BLaER1 treated with 17β-estradiol and CSF1 and Interleukin-3, amounts not matched to agents 10 nM and 100 nM (cell line): Measurements from ENCODE around the gene IGLL5.

Experiments used
- H3K27ac ChIP-seq, 11 experiments: shearing (Covaris generic); formaldehyde crosslinking; 2 replicates each; pipeline ENCODE4 v1.8.1; 2022
- H3K27me3 ChIP-seq, 11 experiments: shearing (Covaris generic); formaldehyde crosslinking; 2 replicates each; pipeline ENCODE4 v1.8.1; 2022
- H3K36me3 ChIP-seq, 11 experiments: shearing (Covaris generic); formaldehyde crosslinking; 2 replicates each; pipeline ENCODE4 v1.8.1; 2022
- H3K4me1 ChIP-seq, 10 experiments: shearing (Covaris generic); formaldehyde crosslinking; 2 replicates each; pipeline ENCODE4 v1.8.1; 2022
- H3K4me2 ChIP-seq, 11 experiments: shearing (Covaris generic); formaldehyde crosslinking; 2 replicates each; pipeline ENCODE4 v1.8.1; 2022
- H3K4me3 ChIP-seq, 10 experiments: shearing (Covaris generic); formaldehyde crosslinking; 2 replicates each; pipeline ENCODE4 v1.8.1; 2022
- H3K9ac ChIP-seq, 11 experiments: shearing (Covaris generic); formaldehyde crosslinking; 2 replicates each; pipeline ENCODE4 v1.8.1; 2022
- H3K9me3 ChIP-seq, 11 experiments: shearing (Covaris generic); formaldehyde crosslinking; replicated peaks in 1 of 11; 2 replicates each; pipeline ENCODE4 v1.8.1; 2022
- H4K20me1 ChIP-seq, 11 experiments: shearing (Covaris generic); formaldehyde crosslinking; 2 replicates each; pipeline ENCODE4 v1.8.1; 2022
- Cebpa-rat ChIP-seq, 11 experiments: shearing (Covaris generic); IDR thresholded peaks; 2 replicates each; pipeline ENCODE4 v1.8.1; 2022

IGLL5 gene

GRCh38 chr22:22879675-22880155 lies 7.9 kb upstream of the IGLL5 start:
- H3K9me3 ChIP-seq, result peaks cover 1 to 3% (median 2%) of the 10 kb centered on the region in 11 experiments; a peak in 20 of 22 replicates
- no peak for TF ChIP-seq Cebpa-rat (IDR thresholded peaks at IDR 0.05)
- 0 out of 22 replicates have a peak, but pooled peaks cover 0 to 6% (median 0%) of the 10 kb centered on the region in 11 experiments for H4K20me1 ChIP-seq
- H3K27ac ChIP-seq, result peak overlapping the region in 3 of 11 experiments; percentile 9 to 91 (median 18); a peak in 3 of 22 replicates
- 0 out of 22 replicates have a peak overlapping the region, but pooled peaks of 1 of the 11 experiments have one; percentile 7 for H3K9ac ChIP-seq
- no peak overlapping the region for H3K4me3 ChIP-seq
- no peaks in the 10 kb centered on the region for H3K36me3 ChIP-seq
- peak overlapping the region in 9 of 11 experiments; percentile 68 to 98 (median 85); a peak in 17 of 22 replicates for H3K4me2 ChIP-seq
- H3K27me3 ChIP-seq, result no peaks in the 10 kb centered on the region
- H3K4me1 ChIP-seq, result peaks cover 46 to 81% (median 71%) of the 10 kb centered on the region in 10 experiments

GRCh38 chr22:22880645-22881044 lies 7.0 kb upstream of the IGLL5 start:
- peak overlapping the region in 7 of 11 experiments; percentile 7 to 57 (median 32); a peak in 10 of 22 replicates for H3K9ac ChIP-seq
- 0 out of 22 replicates have a peak, but pooled peaks cover 0 to 7% (median 0%) of the 10 kb centered on the region in 11 experiments for H4K20me1 ChIP-seq
- H3K4me2 ChIP-seq, result peak overlapping the region; percentile 25 to 98 (median 82)
- H3K27me3 ChIP-seq, result no peaks in the 10 kb centered on the region
- no peaks in the 10 kb centered on the region for H3K36me3 ChIP-seq
- peaks cover 55 to 87% (median 78%) of the 10 kb centered on the region in 10 experiments for H3K4me1 ChIP-seq
- H3K27ac ChIP-seq, result peak overlapping the region in 7 of 11 experiments; percentile 18 to 91 (median 47); a peak in 10 of 22 replicates
- H3K4me3 ChIP-seq, result no peak overlapping the region
- no peaks in the 10 kb centered on the region for H3K9me3 ChIP-seq
- no peak for TF ChIP-seq Cebpa-rat (IDR thresholded peaks at IDR 0.05)

GRCh38 chr22:22881116-22882000 lies 6.3 kb upstream of the IGLL5 start:
- Histone ChIP-seq H3K4me2 (peak overlapping the region; percentile 25 to 98 (median 82)), H3K9me3 (no peaks in the 10 kb centered on the region), H4K20me1 (0 out of 22 replicates have a peak, but pooled peaks cover 0 to 7% (median 0%) of the 10 kb centered on the region in 11 experiments), H3K9ac (peak overlapping the region in 7 of 11 experiments; percentile 7 to 57 (median 32); a peak in 9 of 22 replicates), H3K4me3 (no peak overlapping the region), H3K27ac (peak overlapping the region in 8 of 11 experiments; percentile 18 to 91 (median 46); a peak in 12 of 22 replicates), H3K4me1 (peaks cover 58 to 88% (median 80%) of the 10 kb centered on the region in 10 experiments), H3K27me3 (no peaks in the 10 kb centered on the region), H3K36me3 (no peaks in the 10 kb centered on the region)
- no peak for TF ChIP-seq Cebpa-rat (IDR thresholded peaks at IDR 0.05)

- Histone ChIP-seq H3K9me3 (no peaks in the 10 kb centered on the region), H3K4me2 (peak overlapping the region; percentile 25 to 98 (median 82)), H3K36me3 (no peaks in the 10 kb centered on the region), H4K20me1 (0 out of 22 replicates have a peak, but pooled peaks cover 0 to 7% (median 0%) of the 10 kb centered on the region in 11 experiments), H3K4me3 (no peak overlapping the region), H3K9ac (peak overlapping the region in 2 of 11 experiments; percentile 50 to 57; a peak in 2 of 22 replicates), H3K4me1 (peaks cover 66 to 96% (median 88%) of the 10 kb centered on the region in 10 experiments), H3K27ac (peak overlapping the region in 7 of 11 experiments; percentile 9 to 91 (median 46); a peak in 10 of 22 replicates), H3K27me3 (no peaks in the 10 kb centered on the region)
- no peak for TF ChIP-seq Cebpa-rat (IDR thresholded peaks at IDR 0.05)
Measured at GRCh38 chr22:22882033-22882717, 5.4 kb upstream of the IGLL5 start.

GRCh38 chr22:22883090-22883727 lies 4.4 kb upstream of the IGLL5 start:
- H3K36me3 ChIP-seq, result no peaks in the 10 kb centered on the region
- peak overlapping the region in 1 of 11 experiments; percentile 32; a peak in 2 of 22 replicates for H3K9ac ChIP-seq
- H3K9me3 ChIP-seq, result no peaks in the 10 kb centered on the region
- peak overlapping the region in 3 of 11 experiments; percentile 25 to 91 (median 57); a peak in 4 of 22 replicates for H3K27ac ChIP-seq
- H3K4me2 ChIP-seq, result peak overlapping the region in 10 of 11 experiments; percentile 8 to 98 (median 90); a peak in 16 of 22 replicates
- H3K27me3 ChIP-seq, result peaks cover 0 to 7% (median 0%) of the 10 kb centered on the region in 11 experiments; a peak in 2 of 22 replicates
- TF ChIP-seq Cebpa-rat (IDR thresholded peaks at IDR 0.05), result no peak
- 0 out of 22 replicates have a peak, but pooled peaks cover 0 to 7% (median 0%) of the 10 kb centered on the region in 11 experiments for H4K20me1 ChIP-seq
- no peak overlapping the region for H3K4me3 ChIP-seq
- H3K4me1 ChIP-seq, result peaks cover 76 to 98% (median 97%) of the 10 kb centered on the region in 10 experiments

GRCh38 chr22:22884010-22884887 lies 3.4 kb upstream of the IGLL5 start:
- Histone ChIP-seq H3K4me1 (peaks cover 86 to 100% (median 100%) of the 10 kb centered on the region in 10 experiments), H3K9ac (peak overlapping the region in 9 of 11 experiments; percentile 30 to 71 (median 56); a peak in 17 of 22 replicates), H3K27ac (peak overlapping the region in 9 of 11 experiments; percentile 27 to 91 (median 76); a peak in 18 of 22 replicates), H4K20me1 (0 out of 22 replicates have a peak, but pooled peaks cover 0 to 7% (median 0%) of the 10 kb centered on the region in 11 experiments), H3K36me3 (no peaks in the 10 kb centered on the region), H3K27me3 (peaks cover 0 to 17% (median 0%) of the 10 kb centered on the region in 11 experiments; a peak in 3 of 22 replicates), H3K4me2 (peak overlapping the region; percentile 69 to 98 (median 90)), H3K9me3 (no peaks in the 10 kb centered on the region), H3K4me3 (peak overlapping the region in 2 of 10 experiments; percentile 2 to 19; a peak in 5 of 20 replicates)
- no peak for TF ChIP-seq Cebpa-rat (IDR thresholded peaks at IDR 0.05)
